AG04450 (cell line): ENCODE data around the gene DST. TPM values are rescaled to one million over a fixed set of nuclear protein-coding genes. Genes with fewer than 3 reads are reported as not detected.

Source experiments
- CTCF ChIA-PET: fragments of 300-600, 350-600 bp; formaldehyde crosslinking; extraction: SDS; loops from one replicate; lab custom pipeline; 2022; ENCODE audit warnings: antibody characterized with exemption, inconsistent platforms; lab: Charles Lee
- POLR2A ChIA-PET: fragments of 350-600 bp; formaldehyde crosslinking; extraction: SDS; loops from one replicate; lab custom pipeline; 2021; ENCODE audit warnings: antibody characterized with exemption, inconsistent platforms; lab: Yijun Ruan, JAX
- DNase-seq: peaks from one replicate; pipeline ENCODE4 v3.0.0-alpha.2; 2011; ENCODE audit warnings: low read depth, low spot score
- H3K27ac ChIP-seq: one replicate; pipeline ENCODE4 v1.5.1; 2012; ENCODE audit warnings: low read depth, low read length, control low read depth
- H3K27me3 ChIP-seq: one replicate; pipeline ENCODE4 v1.6.0; 2012; ENCODE audit warnings: low read length; ENCODE audit not compliant: control insufficient read depth, insufficient read depth
- H3K4me3 ChIP-seq: 2 replicates; pipeline ENCODE4 v1.5.1; 2011; ENCODE audit warnings: mild to moderate bottlenecking, low read depth, low read length, control low read depth
- H3K9me3 ChIP-seq: 2 replicates; pipeline ENCODE4 v1.5.1; 2012; ENCODE audit warnings: low read length; ENCODE audit not compliant: control insufficient read depth, insufficient read depth
- CTCF ChIP-seq: IDR thresholded peaks from 2 replicates; pipeline ENCODE4 v1.5.1; 2011; ENCODE audit warnings: low read depth, low read length, control low read depth, inconsistent platforms
- polyA plus RNA-seq: library from polyadenylated mRNA; depleted of rRNA; stranded (reverse); fragments of >200 nt; gene quantifications from 2 replicates; pipeline ENCODE4 v1.2.3, GENCODE V29; 2011

The DST gene
- polyA plus RNA-seq, 1 experiment: 163 TPM

- no peak overlapping the region for H3K4me3 ChIP-seq
- H3K9me3 ChIP-seq: no peaks in the 10 kb centered on the region
- DNase-seq: no peak
- H3K27ac ChIP-seq: no peak overlapping the region
- POLR2A ChIA-PET: no interaction called here
- H3K27me3 ChIP-seq: no peaks in the 10 kb centered on the region
- TF ChIP-seq CTCF: no peak
- CTCF ChIA-PET: interaction anchor here (1.1 to 1.9 kb wide), 4 partner anchors 17 to 118 kb away, joined by 3 to 7 read pairs (median 3); no protein-coding TSS in a partner anchor
Observed at GRCh38 chr6:56477241-56477640, 165.4 kb downstream of the DST start.

- CTCF ChIA-PET: interaction anchor here (0.7 to 1.9 kb wide), 5 partner anchors 18 to 120 kb away, joined by 3 to 7 read pairs (median 3); no protein-coding TSS in a partner anchor
- POLR2A ChIA-PET: no interaction called here
- H3K27me3 ChIP-seq: no peaks in the 10 kb centered on the region
- no peak overlapping the region for H3K4me3 ChIP-seq
- H3K9me3 ChIP-seq: no peaks in the 10 kb centered on the region
- TF ChIP-seq CTCF: no peak
- H3K27ac ChIP-seq: no peak overlapping the region
- no peak for DNase-seq
Observed at GRCh38 chr6:56475736-56476457, 166.8 kb downstream of the DST start.

- ChIA-PET POLR2A (no interaction called here), CTCF (no interaction called here)
- no peak overlapping the region for H3K4me3 ChIP-seq
- H3K27me3 ChIP-seq: no peaks in the 10 kb centered on the region
- no peak for DNase-seq
- H3K27ac ChIP-seq: no peak overlapping the region
- H3K9me3 ChIP-seq: no peaks in the 10 kb centered on the region
- no peak for TF ChIP-seq CTCF
Observed at GRCh38 chr6:56474532-56474931, 168.2 kb downstream of the DST start.

GRCh38 chr6:56463443-56463842 is 179.2 kb downstream of the DST start:
- Histone ChIP-seq H3K27me3 (no peaks in the 10 kb centered on the region), H3K9me3 (no peaks in the 10 kb centered on the region), H3K4me3 (no peak overlapping the region), H3K27ac (no peak overlapping the region)
- TF ChIP-seq CTCF: no peak
- ChIA-PET POLR2A (no interaction called here), CTCF (interaction anchor here (1.0 to 1.4 kb wide), 3 partner anchors 10 to 129 kb away, joined by 3 to 4 read pairs (median 3); no protein-coding TSS in a partner anchor)
- no peak for DNase-seq
